HepG2 (cell line): ENCODE data around the gene VAV2.

ENCODE experiments used
- HIVEP1 ChIP-seq: sonication (generic); formaldehyde crosslinking; IDR thresholded peaks from 2 replicates; pipeline ENCODE4 v1.4.0; 2020; ENCODE audit warnings: mild to moderate bottlenecking, missing genetic modification reagents
- POLR2A ChIP-seq, 2 experiments: IDR thresholded peaks; 2 replicates each; pipeline ENCODE4 v1.6.1; 2011; ENCODE audit warnings: low read depth in 2 of 2, low read length in 2 of 2, mild to moderate bottlenecking in 1 of 2, moderate library complexity in 1 of 2; ENCODE audit not compliant: insufficient read depth in 1 of 2
- TF ChIP-seq, protein P1 (sequence below): sonication (generic); formaldehyde crosslinking; IDR thresholded peaks from 2 replicates; pipeline ENCODE4 v1.8.1; 2022; ENCODE audit warnings: low read depth, mild to moderate bottlenecking, missing genetic modification reagents
- TF ChIP-seq, protein P2 (sequence below): sonication (generic); formaldehyde crosslinking; IDR thresholded peaks from 2 replicates; pipeline ENCODE4 v1.5.0; 2020; ENCODE audit warnings: mild to moderate bottlenecking, missing genetic modification reagents, moderate library complexity
- TF ChIP-seq, protein P3 (sequence below): sonication (generic); formaldehyde crosslinking; IDR thresholded peaks from 2 replicates; pipeline ENCODE4 v1.4.0; 2020; ENCODE audit warnings: missing genetic modification reagents
- TF ChIP-seq, protein P4 (sequence below): sonication (generic); formaldehyde crosslinking; IDR thresholded peaks from 2 replicates; pipeline ENCODE4 v1.5.0; 2020; ENCODE audit warnings: missing genetic modification reagents
- TF ChIP-seq, protein P5 (sequence below): sonication (generic); formaldehyde crosslinking; IDR thresholded peaks from 2 replicates; pipeline ENCODE4 v1.4.0; 2020; ENCODE audit warnings: missing genetic modification reagents

DNA sequence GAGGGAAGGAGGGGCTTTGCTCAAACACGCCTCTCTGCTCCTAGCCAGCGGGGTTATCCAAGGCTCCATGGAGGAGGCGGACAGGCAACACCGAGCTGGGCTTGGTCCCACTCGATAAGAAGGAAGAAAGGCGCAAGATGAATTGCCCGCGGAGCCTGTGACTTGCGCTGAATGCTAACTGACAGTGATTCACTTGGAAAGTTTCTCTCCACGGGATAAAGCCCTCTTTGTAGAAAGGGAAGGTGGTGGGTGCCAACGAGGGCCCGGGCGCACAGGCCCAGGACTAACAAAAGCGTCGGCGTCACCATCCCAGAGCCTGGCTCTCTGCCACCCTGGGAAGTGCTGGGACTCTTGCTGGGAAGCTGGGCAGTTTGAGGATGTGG is 76.0 kb downstream of the VAV2 start:
- TF ChIP-seq, protein P1, sequence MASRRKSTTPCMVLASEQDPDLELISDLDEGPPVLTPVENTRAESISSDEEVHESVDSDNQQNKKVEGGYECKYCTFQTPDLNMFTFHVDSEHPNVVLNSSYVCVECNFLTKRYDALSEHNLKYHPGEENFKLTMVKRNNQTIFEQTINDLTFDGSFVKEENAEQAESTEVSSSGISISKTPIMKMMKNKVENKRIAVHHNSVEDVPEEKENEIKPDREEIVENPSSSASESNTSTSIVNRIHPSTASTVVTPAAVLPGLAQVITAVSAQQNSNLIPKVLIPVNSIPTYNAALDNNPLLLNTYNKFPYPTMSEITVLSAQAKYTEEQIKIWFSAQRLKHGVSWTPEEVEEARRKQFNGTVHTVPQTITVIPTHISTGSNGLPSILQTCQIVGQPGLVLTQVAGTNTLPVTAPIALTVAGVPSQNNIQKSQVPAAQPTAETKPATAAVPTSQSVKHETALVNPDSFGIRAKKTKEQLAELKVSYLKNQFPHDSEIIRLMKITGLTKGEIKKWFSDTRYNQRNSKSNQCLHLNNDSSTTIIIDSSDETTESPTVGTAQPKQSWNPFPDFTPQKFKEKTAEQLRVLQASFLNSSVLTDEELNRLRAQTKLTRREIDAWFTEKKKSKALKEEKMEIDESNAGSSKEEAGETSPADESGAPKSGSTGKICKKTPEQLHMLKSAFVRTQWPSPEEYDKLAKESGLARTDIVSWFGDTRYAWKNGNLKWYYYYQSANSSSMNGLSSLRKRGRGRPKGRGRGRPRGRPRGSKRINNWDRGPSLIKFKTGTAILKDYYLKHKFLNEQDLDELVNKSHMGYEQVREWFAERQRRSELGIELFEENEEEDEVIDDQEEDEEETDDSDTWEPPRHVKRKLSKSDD (CRISPR knock-in tag): no peak
- TF ChIP-seq, protein P2, sequence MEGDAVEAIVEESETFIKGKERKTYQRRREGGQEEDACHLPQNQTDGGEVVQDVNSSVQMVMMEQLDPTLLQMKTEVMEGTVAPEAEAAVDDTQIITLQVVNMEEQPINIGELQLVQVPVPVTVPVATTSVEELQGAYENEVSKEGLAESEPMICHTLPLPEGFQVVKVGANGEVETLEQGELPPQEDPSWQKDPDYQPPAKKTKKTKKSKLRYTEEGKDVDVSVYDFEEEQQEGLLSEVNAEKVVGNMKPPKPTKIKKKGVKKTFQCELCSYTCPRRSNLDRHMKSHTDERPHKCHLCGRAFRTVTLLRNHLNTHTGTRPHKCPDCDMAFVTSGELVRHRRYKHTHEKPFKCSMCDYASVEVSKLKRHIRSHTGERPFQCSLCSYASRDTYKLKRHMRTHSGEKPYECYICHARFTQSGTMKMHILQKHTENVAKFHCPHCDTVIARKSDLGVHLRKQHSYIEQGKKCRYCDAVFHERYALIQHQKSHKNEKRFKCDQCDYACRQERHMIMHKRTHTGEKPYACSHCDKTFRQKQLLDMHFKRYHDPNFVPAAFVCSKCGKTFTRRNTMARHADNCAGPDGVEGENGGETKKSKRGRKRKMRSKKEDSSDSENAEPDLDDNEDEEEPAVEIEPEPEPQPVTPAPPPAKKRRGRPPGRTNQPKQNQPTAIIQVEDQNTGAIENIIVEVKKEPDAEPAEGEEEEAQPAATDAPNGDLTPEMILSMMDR (CRISPR knock-in tag): no peak
- no peak for TF ChIP-seq POLR2A (IDR thresholded peaks at IDR 0.05; ENCODE audit: insufficient read depth in 1 of 2, low read depth in 2 of 2, low read length in 2 of 2)
- TF ChIP-seq, protein P3, sequence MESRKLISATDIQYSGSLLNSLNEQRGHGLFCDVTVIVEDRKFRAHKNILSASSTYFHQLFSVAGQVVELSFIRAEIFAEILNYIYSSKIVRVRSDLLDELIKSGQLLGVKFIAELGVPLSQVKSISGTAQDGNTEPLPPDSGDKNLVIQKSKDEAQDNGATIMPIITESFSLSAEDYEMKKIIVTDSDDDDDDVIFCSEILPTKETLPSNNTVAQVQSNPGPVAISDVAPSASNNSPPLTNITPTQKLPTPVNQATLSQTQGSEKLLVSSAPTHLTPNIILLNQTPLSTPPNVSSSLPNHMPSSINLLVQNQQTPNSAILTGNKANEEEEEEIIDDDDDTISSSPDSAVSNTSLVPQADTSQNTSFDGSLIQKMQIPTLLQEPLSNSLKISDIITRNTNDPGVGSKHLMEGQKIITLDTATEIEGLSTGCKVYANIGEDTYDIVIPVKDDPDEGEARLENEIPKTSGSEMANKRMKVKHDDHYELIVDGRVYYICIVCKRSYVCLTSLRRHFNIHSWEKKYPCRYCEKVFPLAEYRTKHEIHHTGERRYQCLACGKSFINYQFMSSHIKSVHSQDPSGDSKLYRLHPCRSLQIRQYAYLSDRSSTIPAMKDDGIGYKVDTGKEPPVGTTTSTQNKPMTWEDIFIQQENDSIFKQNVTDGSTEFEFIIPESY: no peak
- TF ChIP-seq, protein P4, sequence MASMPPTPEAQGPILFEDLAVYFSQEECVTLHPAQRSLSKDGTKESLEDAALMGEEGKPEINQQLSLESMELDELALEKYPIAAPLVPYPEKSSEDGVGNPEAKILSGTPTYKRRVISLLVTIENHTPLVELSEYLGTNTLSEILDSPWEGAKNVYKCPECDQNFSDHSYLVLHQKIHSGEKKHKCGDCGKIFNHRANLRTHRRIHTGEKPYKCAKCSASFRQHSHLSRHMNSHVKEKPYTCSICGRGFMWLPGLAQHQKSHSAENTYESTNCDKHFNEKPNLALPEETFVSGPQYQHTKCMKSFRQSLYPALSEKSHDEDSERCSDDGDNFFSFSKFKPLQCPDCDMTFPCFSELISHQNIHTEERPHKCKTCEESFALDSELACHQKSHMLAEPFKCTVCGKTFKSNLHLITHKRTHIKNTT: no peak
- TF ChIP-seq HIVEP1 (CRISPR knock-in tag): no peak
- TF ChIP-seq, protein P5, sequence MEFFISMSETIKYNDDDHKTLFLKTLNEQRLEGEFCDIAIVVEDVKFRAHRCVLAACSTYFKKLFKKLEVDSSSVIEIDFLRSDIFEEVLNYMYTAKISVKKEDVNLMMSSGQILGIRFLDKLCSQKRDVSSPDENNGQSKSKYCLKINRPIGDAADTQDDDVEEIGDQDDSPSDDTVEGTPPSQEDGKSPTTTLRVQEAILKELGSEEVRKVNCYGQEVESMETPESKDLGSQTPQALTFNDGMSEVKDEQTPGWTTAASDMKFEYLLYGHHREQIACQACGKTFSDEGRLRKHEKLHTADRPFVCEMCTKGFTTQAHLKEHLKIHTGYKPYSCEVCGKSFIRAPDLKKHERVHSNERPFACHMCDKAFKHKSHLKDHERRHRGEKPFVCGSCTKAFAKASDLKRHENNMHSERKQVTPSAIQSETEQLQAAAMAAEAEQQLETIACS (CRISPR knock-in tag): no peak
